SK-MEL-5 (cell line): ENCODE measurements around the gene NIBAN1. TPM values are rescaled to one million over a fixed set of nuclear protein-coding genes. Genes with fewer than 3 reads are reported as not detected.
"Not testable (repeated sequence)": the region's sequence is repeated elsewhere in the genome, so short reads cannot be mapped to it uniquely, and the experiment has no call there.

Experiments used
- DNase-seq: peaks from one replicate; pipeline ENCODE4 v3.0.0-alpha.2; 2016; ENCODE audit warnings: low read depth, low spot score
- in situ Hi-C: cut with HindIII; loops from 2 replicates; pipeline ENCODE4 v1.10.0; 2016; ENCODE audit warnings: low sequenced_read_pairs, high pct_unique_total_duplicates, low pct_unique_long_range_greater_than_20kb
- polyA plus RNA-seq, 2 experiments: library from polyadenylated mRNA; depleted of rRNA; stranded (reverse); fragments of >200 nt; gene quantifications; 2 replicates each; pipeline ENCODE4 v1.2.3, GENCODE V29; 2015
- total RNA-seq: library from RNA; depleted of rRNA; stranded (reverse); fragments of >200 nt; shearing (Covaris generic); gene quantifications from 2 replicates; pipeline ENCODE4 v1.2.3, GENCODE V29; 2014; rRNA removed

The NIBAN1 gene, protein sequence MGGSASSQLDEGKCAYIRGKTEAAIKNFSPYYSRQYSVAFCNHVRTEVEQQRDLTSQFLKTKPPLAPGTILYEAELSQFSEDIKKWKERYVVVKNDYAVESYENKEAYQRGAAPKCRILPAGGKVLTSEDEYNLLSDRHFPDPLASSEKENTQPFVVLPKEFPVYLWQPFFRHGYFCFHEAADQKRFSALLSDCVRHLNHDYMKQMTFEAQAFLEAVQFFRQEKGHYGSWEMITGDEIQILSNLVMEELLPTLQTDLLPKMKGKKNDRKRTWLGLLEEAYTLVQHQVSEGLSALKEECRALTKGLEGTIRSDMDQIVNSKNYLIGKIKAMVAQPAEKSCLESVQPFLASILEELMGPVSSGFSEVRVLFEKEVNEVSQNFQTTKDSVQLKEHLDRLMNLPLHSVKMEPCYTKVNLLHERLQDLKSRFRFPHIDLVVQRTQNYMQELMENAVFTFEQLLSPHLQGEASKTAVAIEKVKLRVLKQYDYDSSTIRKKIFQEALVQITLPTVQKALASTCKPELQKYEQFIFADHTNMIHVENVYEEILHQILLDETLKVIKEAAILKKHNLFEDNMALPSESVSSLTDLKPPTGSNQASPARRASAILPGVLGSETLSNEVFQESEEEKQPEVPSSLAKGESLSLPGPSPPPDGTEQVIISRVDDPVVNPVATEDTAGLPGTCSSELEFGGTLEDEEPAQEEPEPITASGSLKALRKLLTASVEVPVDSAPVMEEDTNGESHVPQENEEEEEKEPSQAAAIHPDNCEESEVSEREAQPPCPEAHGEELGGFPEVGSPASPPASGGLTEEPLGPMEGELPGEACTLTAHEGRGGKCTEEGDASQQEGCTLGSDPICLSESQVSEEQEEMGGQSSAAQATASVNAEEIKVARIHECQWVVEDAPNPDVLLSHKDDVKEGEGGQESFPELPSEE
- 14.4 and 18.6 TPM in 2 replicates for total RNA-seq
- polyA plus RNA-seq (2015; cell fraction: cytosol; rRNA removed), result 18.1 and 25.6 TPM in 2 replicates
- polyA plus RNA-seq (2015; cell fraction: nucleus; rRNA removed), result 16.8 and 23.1 TPM in 2 replicates

GRCh38 chr1:184974056-184974836 is at the start of gene NIBAN1:
TSS of gene NIBAN1 (minus strand) at chr1:184974508. CDS start at chr1:184974356, 152 bp downstream.
- DNase-seq, result peak; percentile 59
- in situ Hi-C loops, result no loop called here

DNA sequence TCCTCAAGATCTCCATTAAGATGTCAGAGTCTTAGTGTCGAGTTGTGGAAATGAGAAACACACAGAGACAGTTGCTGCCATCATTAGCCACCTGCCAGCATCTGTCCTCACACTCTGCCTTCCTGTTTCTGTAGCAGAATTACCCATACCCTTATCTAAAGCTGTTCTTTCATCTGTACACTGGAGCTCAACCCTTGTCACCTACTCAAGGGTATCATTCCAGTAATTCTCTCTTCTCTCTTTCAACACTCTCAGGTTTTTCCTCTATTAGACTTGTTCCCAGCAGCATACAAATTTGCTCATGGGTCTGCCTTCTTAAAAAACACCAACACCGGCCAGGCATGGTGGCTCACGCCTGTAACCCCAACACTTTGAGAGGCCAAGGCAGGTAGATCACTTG is 43.7 kb upstream of the NIBAN1 start:
- in situ Hi-C loops, result no loop called here
- DNase-seq, result no peak

DNA sequence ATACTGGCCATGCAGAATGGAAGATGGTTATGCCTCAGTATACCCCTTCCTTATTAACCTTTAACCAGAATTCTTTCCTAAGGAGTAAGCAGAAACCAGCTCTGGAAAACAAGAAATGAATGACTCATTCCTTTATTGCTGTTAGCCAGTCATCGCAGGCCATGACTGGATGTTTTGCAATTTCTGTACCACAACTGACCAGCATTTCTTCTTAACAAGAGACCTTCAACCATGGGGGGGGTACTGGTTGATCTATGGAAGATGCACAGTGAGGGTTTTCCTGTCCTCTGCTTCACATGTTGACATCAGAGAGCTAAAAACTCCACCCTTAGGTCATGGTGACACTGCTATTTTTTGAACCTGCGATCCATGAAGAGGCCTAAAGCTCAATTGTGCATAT is 43.0 kb upstream of the NIBAN1 start:
- peak; percentile 5 for DNase-seq
- in situ Hi-C loops, result no loop called here

GRCh38 chr1:185016880-185017279 is 42.6 kb upstream of the NIBAN1 start:
- in situ Hi-C loops, result no loop called here
- no peak for DNase-seq

- DNase-seq, result no peak
- in situ Hi-C loops, result no loop called here
Observed at GRCh38 chr1:185015631-185016030, 41.3 kb upstream of the NIBAN1 start.

GRCh38 chr1:185014941-185015340 is 40.6 kb upstream of the NIBAN1 start:
- DNase-seq, result no peak
- in situ Hi-C loops, result no loop called here

DNA sequence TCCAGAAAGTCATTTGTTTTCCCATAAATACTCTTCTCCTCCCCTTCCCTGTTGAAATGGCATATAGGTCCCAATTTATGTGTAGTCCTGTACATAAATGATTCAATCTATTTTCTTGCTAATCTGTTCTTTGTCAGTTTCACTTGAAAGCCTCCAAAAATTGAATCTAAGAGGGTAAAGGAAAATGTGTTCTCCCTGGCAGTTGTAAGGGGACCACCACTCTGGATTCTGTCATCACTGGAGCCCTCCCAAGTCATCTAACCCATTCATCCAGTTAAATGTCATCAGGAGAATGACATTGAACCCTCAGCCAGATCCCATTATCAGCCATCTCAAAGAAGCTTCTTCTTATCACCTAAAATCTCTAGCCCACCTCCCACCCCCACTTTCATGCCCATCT is 36.1 kb upstream of the NIBAN1 start:
- no peak for DNase-seq
- in situ Hi-C loops, result no loop called here

DNA sequence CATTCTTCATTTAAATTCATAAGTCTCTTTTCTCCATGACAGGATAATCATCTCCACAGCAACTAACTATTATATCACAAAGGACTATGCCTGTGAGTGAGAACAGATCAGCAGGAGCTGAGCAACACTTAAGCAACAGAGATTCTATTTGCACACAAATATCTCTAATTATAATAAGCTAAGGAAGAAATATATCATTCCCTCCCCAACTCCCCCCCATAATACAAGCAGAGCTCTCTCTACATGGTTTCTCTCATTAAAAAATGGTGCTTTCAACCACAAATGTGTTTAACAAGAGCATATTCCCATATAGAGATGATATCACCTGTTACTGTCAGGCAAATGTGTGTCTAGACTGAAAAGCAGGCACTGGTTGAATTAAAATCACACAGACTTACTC is 34.5 kb upstream of the NIBAN1 start:
- in situ Hi-C loops, result no loop called here
- DNase-seq, result no peak

- DNase-seq, in situ Hi-C loops: not testable (repeated sequence)
Observed at GRCh38 chr1:185001312-185001880, 27.1 kb upstream of the NIBAN1 start.

- in situ Hi-C loops, DNase-seq: not testable (repeated sequence)
Observed at GRCh38 chr1:184999974-185000373, 25.7 kb upstream of the NIBAN1 start.

DNA sequence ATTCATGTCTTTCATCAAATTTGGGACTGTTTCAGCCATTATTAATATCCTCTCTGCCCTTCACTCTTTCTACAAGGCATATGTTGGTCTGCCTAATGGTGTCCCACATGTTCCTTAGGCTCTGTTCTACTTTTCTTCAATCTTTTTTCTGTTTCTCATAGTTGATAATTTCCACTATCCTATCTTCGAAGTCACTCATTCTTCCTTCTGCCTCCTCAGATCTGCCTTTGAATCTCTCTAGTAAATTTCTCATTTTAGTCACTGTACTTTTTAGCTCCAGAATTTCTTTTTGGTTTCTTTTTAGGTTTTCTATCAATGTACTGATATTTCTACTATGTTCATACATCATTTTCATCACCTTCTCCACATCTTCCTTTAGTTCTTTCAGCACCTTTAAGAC is 20.0 kb upstream of the NIBAN1 start:
- DNase-seq, result no peak
- in situ Hi-C loops, result no loop called here

GRCh38 chr1:184992271-184992670 is 18.0 kb upstream of the NIBAN1 start:
- no peak for DNase-seq

GRCh38 chr1:184990204-184990603 is 15.9 kb upstream of the NIBAN1 start:
- in situ Hi-C loops, result no loop called here
- DNase-seq, result no peak

More at GRCh38 chr1:184992271-184992670, 18.0 kb upstream of the NIBAN1 start:
- in situ Hi-C loops, result no loop called here

DNA sequence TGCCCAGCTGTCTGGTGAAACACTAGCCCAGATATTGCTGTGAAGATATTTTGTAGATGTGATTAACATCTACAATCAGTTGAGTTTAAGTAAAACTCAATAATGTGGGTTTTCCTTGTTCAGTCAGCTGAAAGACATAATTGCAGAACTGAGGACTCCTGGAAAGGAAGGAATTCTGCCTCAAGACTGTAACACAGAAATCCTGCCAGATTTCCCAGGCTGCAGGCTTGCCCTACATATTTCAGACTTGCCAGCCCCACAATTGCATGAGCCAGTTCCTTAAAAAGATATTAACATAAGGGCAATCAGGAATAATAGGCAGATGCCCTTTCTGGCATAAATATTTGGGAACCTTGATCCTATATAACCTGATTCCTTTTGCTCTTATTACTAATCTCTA is 14.2 kb upstream of the NIBAN1 start:
- in situ Hi-C loops, result no loop called here
- no peak for DNase-seq

- DNase-seq, result no peak
- in situ Hi-C loops, result no loop called here
Observed at GRCh38 chr1:184987696-184988095, 13.4 kb upstream of the NIBAN1 start.

DNA sequence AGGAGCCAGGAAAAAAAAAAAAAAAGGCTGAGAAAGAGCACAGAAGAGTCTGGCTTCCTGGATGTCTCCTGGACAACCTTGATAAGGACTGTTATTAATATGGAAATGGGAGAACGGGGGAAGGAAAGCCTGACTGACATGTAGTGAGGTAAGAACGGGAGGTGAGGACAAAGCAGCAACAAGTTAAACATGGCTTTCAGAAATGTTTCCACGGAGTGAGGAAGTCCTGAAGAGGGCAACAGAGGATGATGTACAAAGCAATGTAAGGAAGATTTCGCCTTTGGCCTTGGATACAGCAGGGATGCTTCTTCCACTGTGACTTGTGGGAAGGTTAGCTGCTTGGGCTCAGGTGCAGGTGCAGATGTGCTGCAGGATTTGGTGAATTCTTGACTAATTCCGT is 11.9 kb upstream of the NIBAN1 start:
- peak; percentile 63 for DNase-seq
- in situ Hi-C loops, result no loop called here
